Measurements from ENCODE around the gene CDK16.

Gene CDK16

DNA sequence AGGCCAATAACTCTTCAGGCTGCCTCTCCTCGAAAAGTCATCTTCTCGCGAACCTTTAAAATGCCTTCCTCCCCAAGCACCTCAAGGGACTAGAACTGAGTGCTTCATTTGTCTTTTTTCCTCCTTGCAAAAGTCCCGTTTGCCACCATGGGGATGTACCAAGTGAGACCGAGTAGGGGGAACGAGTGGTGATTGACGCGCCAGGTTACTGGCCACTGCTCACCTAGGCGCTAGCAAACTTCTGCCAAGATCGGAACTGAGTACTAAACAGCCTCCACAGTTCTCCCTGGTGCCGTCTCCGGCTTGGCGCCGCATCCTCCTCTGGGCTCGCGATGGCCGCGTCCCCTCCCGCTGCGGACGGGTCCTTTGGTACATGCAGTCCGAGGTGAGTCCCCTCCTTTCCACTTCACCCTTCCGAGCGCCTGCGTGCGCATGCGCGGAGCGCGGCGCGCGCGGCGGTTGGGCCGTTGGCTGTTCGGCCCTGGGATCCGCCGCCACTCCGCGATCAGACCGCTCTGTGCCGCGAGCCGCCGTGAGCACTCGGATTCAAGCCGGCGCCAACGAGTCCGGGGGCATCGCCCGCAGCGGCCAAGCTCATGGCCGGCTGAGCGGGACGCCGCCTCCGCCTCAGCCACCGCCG lies at the start of gene CDK16:
TSS of gene CDK16 (plus strand) at position 402 of the 640 bp plus-strand sequence. CDS start 4,877 bp downstream, outside the sequence.
- peak; percentile 84 for DNase-seq (ENCODE audit: low spot score)

DNA sequence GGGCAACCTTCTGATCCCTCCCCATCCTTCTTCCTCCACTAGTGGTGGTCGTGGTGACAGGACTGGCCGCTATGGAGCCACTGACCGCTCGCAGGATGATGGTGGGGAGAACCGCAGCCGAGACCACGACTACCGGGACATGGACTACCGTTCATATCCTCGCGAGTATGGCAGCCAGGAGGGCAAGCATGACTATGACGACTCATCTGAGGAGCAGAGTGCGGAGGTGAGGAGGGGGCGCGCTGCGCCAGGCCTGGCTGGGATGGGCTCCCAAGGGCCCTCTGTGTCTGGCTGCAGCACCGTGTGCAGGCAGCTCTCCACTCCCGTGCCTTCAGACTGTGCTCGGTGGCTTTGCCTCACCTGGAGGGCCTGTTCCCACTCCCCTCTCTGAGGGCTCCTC lies 49.2 kb upstream of the CDK16 start:
- no peak for DNase-seq (ENCODE audit: low spot score)

- DNase-seq (ENCODE audit: low spot score) = no peak
These were observed 48.6 kb upstream of the CDK16 start for GRCh38 chrX:47169726-47170515.

- DNase-seq (ENCODE audit: low spot score) = no peak
These were observed 47.4 kb upstream of the CDK16 start for GRCh38 chrX:47170861-47171692.

GRCh38 chrX:47171996-47172395 lies 46.5 kb upstream of the CDK16 start:
- no peak for DNase-seq (ENCODE audit: low spot score)

DNA sequence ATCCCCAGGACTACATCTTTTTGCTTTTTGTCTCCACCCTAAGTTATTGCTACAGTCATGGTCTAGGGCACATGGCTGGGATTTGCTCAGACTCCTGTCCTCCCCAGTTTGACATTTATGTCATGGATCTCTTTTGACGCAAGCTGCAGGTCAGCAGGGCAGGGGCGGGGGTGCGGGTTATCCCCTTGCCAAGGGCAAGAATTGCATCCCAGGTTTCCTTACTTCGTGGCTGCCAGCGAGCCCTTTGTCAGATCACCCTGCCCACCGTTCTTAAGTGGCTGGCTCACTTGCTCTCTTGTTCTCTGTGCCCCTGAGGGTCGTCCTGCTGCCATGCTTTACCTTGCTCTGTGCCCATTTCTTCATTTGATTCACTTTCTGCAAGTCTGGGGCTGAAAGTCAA lies 45.9 kb upstream of the CDK16 start:
- DNase-seq (ENCODE audit: low spot score) = no peak

DNA sequence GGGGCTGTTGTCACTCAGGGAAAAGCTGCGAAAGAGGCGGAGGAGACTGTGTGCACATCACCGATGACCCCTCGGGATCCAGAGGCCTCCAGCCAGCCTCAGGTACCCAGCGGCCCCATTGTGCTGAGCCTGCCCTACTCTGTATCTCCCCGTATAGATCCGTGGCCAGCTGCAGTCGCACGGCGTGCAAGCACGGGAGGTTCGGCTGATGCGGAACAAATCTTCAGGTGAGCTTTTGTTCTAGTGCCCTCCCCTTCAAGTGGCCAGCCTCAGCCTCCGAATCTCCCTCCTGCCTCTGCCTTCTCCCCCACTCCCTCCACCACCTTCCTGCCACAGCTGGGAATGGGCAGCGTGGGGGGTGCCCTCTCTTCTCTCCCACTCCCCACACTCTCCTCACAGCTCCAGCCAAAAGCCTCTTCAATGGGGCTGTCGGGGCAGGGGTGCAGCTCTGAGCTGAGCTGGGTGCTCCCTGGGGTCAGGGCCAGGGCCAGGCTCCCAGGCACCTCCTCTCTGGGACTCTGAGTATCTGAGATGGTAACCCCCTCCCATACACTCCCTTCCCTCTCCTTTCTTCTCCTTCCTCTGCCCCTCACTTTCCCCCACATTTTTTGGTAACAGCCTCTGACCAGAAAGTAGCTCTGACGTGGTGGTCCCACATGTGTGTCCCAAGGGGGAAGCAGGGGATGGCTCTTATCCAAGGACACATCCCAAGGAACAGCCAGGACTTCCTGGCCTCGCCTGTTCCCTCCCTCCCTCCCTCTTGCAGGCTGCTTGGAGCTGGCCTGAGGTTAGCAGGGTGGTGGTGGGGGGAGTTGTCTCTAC lies 45.3 kb upstream of the CDK16 start:
- no peak for DNase-seq (ENCODE audit: low spot score)

DNA sequence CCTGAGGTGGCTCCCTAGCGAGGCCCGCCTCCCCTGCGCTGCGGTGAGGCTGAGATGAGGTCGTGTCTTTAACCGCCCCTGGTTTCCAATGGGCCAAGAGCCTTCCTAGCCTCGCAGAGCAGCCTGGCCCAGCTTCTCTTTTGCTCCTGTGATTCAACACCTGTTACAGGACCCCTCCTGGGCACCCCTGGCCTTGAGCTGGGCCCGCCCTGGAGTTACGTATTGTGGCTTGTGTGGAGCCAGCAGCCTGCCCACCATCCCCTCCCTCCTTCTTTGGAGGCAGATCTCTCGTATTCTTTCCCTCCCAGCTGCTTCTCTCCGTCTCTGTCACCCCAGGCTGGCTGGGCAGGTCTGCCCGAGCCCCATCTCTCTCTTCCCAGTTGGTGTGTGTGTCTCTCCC lies 44.1 kb upstream of the CDK16 start:
- no peak for DNase-seq (ENCODE audit: low spot score)

GRCh38 chrX:47174846-47175587 lies 43.5 kb upstream of the CDK16 start:
- DNase-seq (ENCODE audit: low spot score) = no peak

DNA sequence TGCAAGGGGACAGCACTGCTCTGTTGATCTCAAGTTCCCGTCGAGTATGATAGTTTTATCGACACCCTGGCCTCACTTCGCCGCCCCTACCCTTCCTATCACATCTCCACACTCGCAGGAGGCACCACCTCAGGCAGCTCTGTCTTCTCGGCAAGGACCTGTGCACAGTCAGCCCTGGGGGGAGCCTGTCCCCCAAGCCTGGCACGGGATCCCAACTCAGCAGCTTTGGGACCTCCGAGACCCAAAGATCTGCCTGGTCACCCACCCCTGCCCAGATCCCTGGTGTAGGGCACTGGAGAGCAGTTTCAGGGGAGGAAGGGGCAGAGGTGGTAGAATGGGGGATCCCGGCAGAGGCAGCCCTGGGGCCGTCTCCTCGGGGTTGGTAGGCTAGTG lies 42.9 kb upstream of the CDK16 start:
- DNase-seq (ENCODE audit: low spot score) = no peak

DNA sequence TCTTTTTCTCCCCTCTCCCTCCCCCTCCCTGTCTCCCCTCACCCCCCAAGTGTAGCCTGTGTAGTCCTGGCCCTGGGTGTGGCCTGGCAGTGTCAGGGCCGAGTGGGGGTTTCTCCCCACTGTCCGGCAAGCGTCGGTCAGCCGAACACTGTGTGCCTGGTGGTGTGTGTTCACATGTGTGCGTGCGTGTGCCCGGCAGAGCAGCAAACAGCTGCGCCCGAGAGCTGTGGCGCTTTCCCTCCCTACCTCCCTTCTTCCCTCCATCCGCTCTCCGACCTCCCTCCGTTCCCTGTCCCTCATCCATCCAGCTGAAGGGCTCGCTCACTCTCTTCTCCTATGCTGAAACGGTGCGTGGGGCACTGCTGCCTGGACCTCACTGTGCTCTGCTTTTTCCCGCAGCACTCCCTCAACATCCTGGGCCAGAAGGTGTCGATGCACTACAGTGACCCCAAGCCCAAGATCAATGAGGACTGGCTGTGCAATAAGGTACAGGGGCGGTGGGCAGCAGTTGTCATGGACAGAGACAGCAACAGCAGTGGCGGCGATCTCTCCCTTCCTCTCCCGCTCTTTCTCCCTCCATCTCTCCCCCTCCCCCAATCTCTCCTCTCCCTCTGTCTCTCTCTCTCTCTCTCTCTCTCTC lies 42.3 kb upstream of the CDK16 start:
- no peak for DNase-seq (ENCODE audit: low spot score)

GRCh38 chrX:47177079-47177478 lies 41.4 kb upstream of the CDK16 start:
- no peak for DNase-seq (ENCODE audit: low spot score)

DNA sequence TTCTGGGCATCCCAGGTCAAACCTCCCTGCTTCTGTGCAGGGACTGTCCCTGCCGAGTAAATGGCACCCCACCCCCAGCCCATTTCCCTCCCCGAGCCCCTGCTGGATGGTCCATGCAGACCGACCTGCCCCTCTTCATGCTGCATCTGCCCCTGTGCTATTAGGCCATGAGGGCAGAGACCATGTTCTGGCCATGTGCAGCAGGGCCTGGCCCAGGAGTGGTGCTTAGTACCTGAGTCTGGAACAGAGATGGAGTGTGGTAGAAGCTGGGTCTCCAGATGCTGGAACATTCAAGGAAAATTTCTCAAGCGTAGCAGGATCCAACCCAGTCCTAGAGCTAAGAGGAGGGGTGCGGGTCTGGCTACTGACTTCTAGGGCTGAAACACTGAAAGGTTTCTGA lies 40.1 kb upstream of the CDK16 start:
- no peak for DNase-seq (ENCODE audit: low spot score)

DNA sequence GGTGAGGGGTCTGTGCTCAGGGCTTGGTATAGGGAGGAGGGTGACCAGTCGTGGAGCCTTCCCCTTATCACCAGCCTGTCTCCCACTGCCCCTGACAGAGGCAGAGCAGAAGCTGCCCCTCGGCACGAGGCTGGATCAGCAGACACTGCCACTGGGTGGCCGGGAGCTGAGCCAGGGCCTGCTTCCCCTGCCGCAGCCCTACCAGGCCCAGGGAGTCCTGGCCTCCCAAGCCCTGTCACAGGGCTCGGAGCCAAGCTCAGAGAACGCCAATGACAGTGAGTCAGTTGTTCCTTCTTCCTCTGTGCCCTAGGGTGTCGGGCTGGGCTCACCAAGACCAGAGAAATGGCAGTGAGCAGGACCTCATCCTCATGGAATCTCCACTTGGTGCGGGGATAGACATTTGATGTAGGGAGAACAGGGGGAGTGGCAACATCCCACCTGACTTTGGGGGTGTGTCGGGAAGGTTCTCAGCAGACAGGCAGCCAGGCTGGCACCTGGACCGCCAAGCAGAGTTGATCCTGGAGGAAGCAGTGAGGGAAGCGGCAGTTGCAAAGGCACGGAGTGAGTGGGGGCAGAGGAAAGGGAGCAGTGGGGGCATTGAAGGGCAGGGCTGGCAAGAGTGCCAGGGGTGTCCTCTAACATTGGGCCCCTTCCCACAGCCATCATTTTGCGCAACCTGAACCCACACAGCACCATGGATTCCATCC lies 39.1 kb upstream of the CDK16 start:
- DNase-seq (ENCODE audit: low spot score) = no peak

DNA sequence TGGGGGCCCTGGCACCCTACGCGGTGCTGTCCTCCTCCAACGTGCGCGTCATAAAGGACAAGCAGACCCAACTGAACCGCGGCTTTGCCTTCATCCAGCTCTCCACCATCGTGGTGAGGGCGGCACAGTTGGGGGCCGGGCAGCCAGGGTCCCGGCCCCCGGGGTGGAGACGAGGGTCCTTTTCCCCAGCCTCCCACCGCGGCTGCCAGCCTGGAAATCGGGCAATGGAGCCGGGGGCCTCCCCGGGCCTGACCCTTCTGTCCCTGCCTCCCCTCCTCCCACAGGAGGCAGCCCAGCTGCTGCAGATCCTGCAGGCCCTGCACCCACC lies 38.6 kb upstream of the CDK16 start:
- DNase-seq (ENCODE audit: low spot score) = no peak

GRCh38 chrX:47180346-47180745 lies 38.1 kb upstream of the CDK16 start:
- no peak for DNase-seq (ENCODE audit: low spot score)

DNA sequence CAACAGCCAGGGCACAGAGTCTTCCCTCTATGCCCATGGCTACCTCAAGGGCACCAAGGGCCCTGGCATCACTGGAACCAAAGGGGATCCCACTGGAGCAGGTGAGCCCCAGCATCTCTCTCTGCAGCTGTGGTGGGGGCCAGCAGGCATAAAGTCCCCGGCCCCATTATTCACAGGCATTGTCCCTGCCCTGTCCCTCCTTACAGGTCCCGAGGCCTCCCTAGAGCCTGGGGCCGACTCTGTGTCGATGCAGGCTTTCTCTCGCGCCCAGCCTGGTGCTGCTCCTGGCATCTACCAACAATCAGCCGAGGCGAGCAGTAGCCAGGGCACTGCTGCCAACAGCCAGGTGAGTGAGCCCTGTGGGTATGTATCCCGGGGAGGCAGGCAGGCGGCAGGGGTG lies 37.2 kb upstream of the CDK16 start:
- no peak for DNase-seq (ENCODE audit: low spot score)

- DNase-seq (ENCODE audit: low spot score) = no peak
These were observed 36.3 kb upstream of the CDK16 start for GRCh38 chrX:47182106-47182700.

DNA sequence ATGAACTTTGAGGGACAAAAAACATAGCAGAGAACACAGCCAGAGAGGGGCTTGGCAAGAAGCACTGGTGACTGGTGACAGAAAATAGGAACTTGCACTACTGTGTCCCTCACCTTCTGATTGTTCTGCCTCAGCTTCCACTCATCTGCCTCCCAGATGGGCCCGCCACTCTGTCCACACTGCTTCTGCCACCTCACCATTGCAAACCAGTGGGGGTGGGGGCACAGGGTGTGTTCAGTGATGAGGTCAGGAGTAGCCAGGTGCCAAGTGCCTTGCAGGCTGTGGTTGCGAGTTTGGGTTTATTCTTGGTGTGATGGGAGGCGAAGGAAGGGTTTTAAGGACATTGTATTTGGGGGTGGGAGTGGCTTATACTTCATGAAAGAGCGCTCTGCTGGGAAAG lies 34.0 kb upstream of the CDK16 start:
- no peak for DNase-seq (ENCODE audit: low spot score)

GRCh38 chrX:47185241-47185640 lies 33.2 kb upstream of the CDK16 start:
- no peak for DNase-seq (ENCODE audit: low spot score)

Measured in germinal center (tissue), 1 donor.